Stomach (tissue), 9 donors: ENCODE results near the gene CHMP4A. TPM values are rescaled to one million over a fixed set of nuclear protein-coding genes. Genes with fewer than 3 reads are reported as not detected.

Source experiments
- DNase-seq, 2 donors: peaks; one replicate each; pipeline versions ENCODE4 v3.0.0 to v3.0.0-alpha.2; 2013 to 2019
- H3K27ac ChIP-seq, 5 donors: fragments of 200-600 bp in 4 of 5; sonication (generic) in 4 of 5; one replicate each; pipeline ENCODE4 v1.5.1; 2013 to 2019; ENCODE audit warnings: mild to moderate bottlenecking in 1 of 5, moderate library complexity in 1 of 5
- H3K27me3 ChIP-seq, 3 donors: fragments of 200-600 bp; sonication (generic); one replicate each; pipeline ENCODE4 v1.5.1; 2017 to 2019; ENCODE audit warnings: mixed run types in 1 of 3
- H3K36me3 ChIP-seq, 4 donors: fragments of 200-600 bp; sonication (generic); 1 replicate in 3 of 4; 2 replicates in 1 of 4; pipeline ENCODE4 v1.5.1; 2016 to 2019
- H3K4me1 ChIP-seq, 4 donors: fragments of 200-600 bp; sonication (generic); one replicate each; pipeline ENCODE4 v1.5.1; 2016 to 2019
- H3K4me3 ChIP-seq, 4 donors: fragments of 200-600 bp; sonication (generic) in 3 of 4; one replicate each; pipeline ENCODE4 v1.5.1; 2016 to 2019; ENCODE audit warnings: mild to moderate bottlenecking in 1 of 4
- H3K9me3 ChIP-seq, 4 donors: fragments of 200-600 bp; sonication (generic); one replicate each; pipeline ENCODE4 v1.5.1; 2016 to 2019
- CTCF ChIP-seq, 7 experiments: fragments of 450-650 bp in 4 of 7; fragments of 200-600 bp in 3 of 7; sonication (generic) in 3 of 7; IDR thresholded peaks; one replicate each; pipeline ENCODE4 v1.5.1; 2016 to 2019; ENCODE audit warnings: antibody characterized with exemption in 7 of 7, control low read depth in 2 of 7, mild to moderate bottlenecking in 1 of 7
- EP300 ChIP-seq: sonication (generic); formaldehyde crosslinking; IDR thresholded peaks from one replicate; pipeline ENCODE4 v1.6.1; 2017; ENCODE audit warnings: antibody characterized with exemption
- POLR2A ChIP-seq, 4 donors: fragments of 450-650 bp; IDR thresholded peaks; one replicate each; pipeline ENCODE4 v1.6.1; 2016; ENCODE audit warnings: antibody characterized with exemption in 4 of 4, control low read depth in 2 of 4, mild to moderate bottlenecking in 1 of 4, moderate library complexity in 1 of 4
- POLR2AphosphoS5 ChIP-seq, 3 donors: sonication (generic); formaldehyde crosslinking; IDR thresholded peaks; one replicate each; pipeline ENCODE4 v1.6.1; 2016; ENCODE audit warnings: antibody characterized with exemption in 3 of 3
- WGBS, 5 donors: extraction: QIAGEN DNeasy Blood & Tissue Kit in 3 of 5; methylation state at CpG; one replicate each; pipeline versions ENCODE4 v1.1.5 to v1.1.7; 2013 to 2018; 5-methylcytosine and 5-hydroxymethylcytosine counted together
- intact Hi-C: fragments of 100-400 bp; cut with DNase I; formaldehyde crosslinking; loops from one replicate; pipeline ENCODE4 v1.15.1; 2023; ENCODE audit warnings: low total_unique reads
- polyA plus RNA-seq, 3 donors: library from polyadenylated mRNA; stranded (reverse); fragments of 200-250 nt; gene quantifications; one replicate each; pipeline ENCODE4 v1.2.3, GENCODE V29; 2013
- total RNA-seq, 5 donors: library from RNA; depleted of rRNA; stranded (reverse); fragments of >200 nt; gene quantifications; one replicate each; pipeline versions ENCODE4 v1.1.0 to v1.2.3, GENCODE V29; 2014 to 2016
- donor health status: healthy with polysubstance abuse.
- donor health status: Bipolar disorder and iron deficiency.
- donor health status: healthy.

The CHMP4A gene
- total and polyA plus RNA-seq, 8 donors = 27.8 to 135 (median 37.2) TPM; not detected in 1

- Histone ChIP-seq H3K4me1 (peaks cover 13 to 32% (median 21%) of the 10 kb centered on the region in 4 donors), H3K36me3 (peaks cover 58 to 80% (median 78%) of the 10 kb centered on the region in 4 donors), H3K4me3 (no peak overlapping the region), H3K27ac (no peak overlapping the region), H3K27me3 (no peaks in the 10 kb centered on the region), H3K9me3 (no peaks in the 10 kb centered on the region)
- intact Hi-C loops = no loop called here
- DNase-seq = no peak
- 80 to 91% (median 84%) methylated on average over 14 to 19 of the region's 19 CpGs for WGBS, 5 donors
- TF ChIP-seq EP300 (no peak), CTCF (IDR thresholded peaks at IDR 0.05) (no peak), POLR2A (IDR thresholded peaks at IDR 0.05) (no peak), POLR2AphosphoS5 (IDR thresholded peaks at IDR 0.05) (no peak)
Observed at GRCh38 chr14:24184104-24184970, 29.0 kb downstream of the CHMP4A start.

GRCh38 chr14:24183014-24183481, 30.2 kb downstream of the CHMP4A start:
- H3K27ac ChIP-seq = no peak overlapping the region
- no peak for DNase-seq
- H3K9me3 ChIP-seq = no peaks in the 10 kb centered on the region
- intact Hi-C loops = no loop called here
- H3K4me3 ChIP-seq = no peak overlapping the region
- H3K4me1 ChIP-seq = peaks cover 8 to 19% (median 11%) of the 10 kb centered on the region in 4 donors
- peaks cover 67 to 93% (median 90%) of the 10 kb centered on the region in 4 donors for H3K36me3 ChIP-seq
- H3K27me3 ChIP-seq = no peaks in the 10 kb centered on the region
- TF ChIP-seq POLR2A (IDR thresholded peaks at IDR 0.05) = no peak
- no peak for TF ChIP-seq CTCF (IDR thresholded peaks at IDR 0.05)
- TF ChIP-seq EP300 = no peak
- TF ChIP-seq POLR2AphosphoS5 (IDR thresholded peaks at IDR 0.05) = no peak
- 86 to 94% (median 87%) methylated on average over 9 to 15 of the region's 15 CpGs for WGBS, 5 donors

GRCh38 chr14:24182110-24182882, 31.0 kb downstream of the CHMP4A start:
- no peak for TF ChIP-seq POLR2A (IDR thresholded peaks at IDR 0.05)
- no peak for TF ChIP-seq CTCF (IDR thresholded peaks at IDR 0.05)
- TF ChIP-seq EP300 = no peak
- no peak for TF ChIP-seq POLR2AphosphoS5 (IDR thresholded peaks at IDR 0.05)
- no peaks in the 10 kb centered on the region for H3K9me3 ChIP-seq
- H3K27me3 ChIP-seq = no peaks in the 10 kb centered on the region
- no peak for DNase-seq
- 77 to 84% (median 80%) methylated on average over 14 of the region's 14 CpGs for WGBS, 5 donors
- peaks cover 74 to 100% (median 98%) of the 10 kb centered on the region in 4 donors for H3K36me3 ChIP-seq
- peaks cover under 1 to 11% (median 3%) of the 10 kb centered on the region in 4 donors for H3K4me1 ChIP-seq
- intact Hi-C loops = no loop called here
- H3K4me3 ChIP-seq = no peak overlapping the region
- no peak overlapping the region for H3K27ac ChIP-seq

GRCh38 chr14:24181371-24182077, 31.8 kb downstream of the CHMP4A start:
- 75 to 88% (median 81%) methylated on average over 13 to 19 of the region's 19 CpGs for WGBS, 5 donors
- no peak overlapping the region for H3K4me3 ChIP-seq
- H3K27me3 ChIP-seq = no peaks in the 10 kb centered on the region
- H3K4me1 ChIP-seq = peaks cover 0 to 6% (median 0%) of the 10 kb centered on the region in 4 donors
- TF ChIP-seq POLR2AphosphoS5 (IDR thresholded peaks at IDR 0.05) = no peak
- TF ChIP-seq POLR2A (IDR thresholded peaks at IDR 0.05) = no peak
- no peak for TF ChIP-seq CTCF (IDR thresholded peaks at IDR 0.05)
- TF ChIP-seq EP300 = no peak
- H3K27ac ChIP-seq = peak overlapping the region in 2 of 5 donors; percentile 68 to 75
- intact Hi-C loops = no loop called here
- DNase-seq = no peak
- H3K36me3 ChIP-seq = peaks cover 76 to 100% (median 100%) of the 10 kb centered on the region in 4 donors
- no peaks in the 10 kb centered on the region for H3K9me3 ChIP-seq
